Fibroblast of lung (primary cell): ENCODE measurements around the gene RAB25. TPM values are rescaled to one million over a fixed set of nuclear protein-coding genes. Genes with fewer than 3 reads are reported as not detected.

Source experiments
- DNase-seq, 2 donors: peaks; one replicate each; pipeline versions ENCODE4 v3.0.0 to v3.0.0-alpha.2; 2010; ENCODE audit warnings: low read depth in 2 of 2
- H2AFZ ChIP-seq: 2 replicates; pipeline ENCODE4 v1.5.1; 2012; ENCODE audit warnings: low read length, control low read depth, inconsistent platforms
- H3K27ac ChIP-seq: 2 replicates; pipeline ENCODE4 v1.5.1; 2011; ENCODE audit warnings: low read length, control low read depth; ENCODE audit not compliant: insufficient read depth
- H3K27me3 ChIP-seq: 2 replicates; pipeline ENCODE4 v1.5.1; 2011; ENCODE audit warnings: mild to moderate bottlenecking, low read length; ENCODE audit not compliant: control insufficient read depth, insufficient read depth
- H3K36me3 ChIP-seq: 2 replicates; pipeline ENCODE4 v1.5.1; 2011; ENCODE audit warnings: low read length; ENCODE audit not compliant: control insufficient read depth, insufficient read depth
- H3K4me1 ChIP-seq: 2 replicates; pipeline ENCODE4 v1.5.1; 2011; ENCODE audit warnings: low read length; ENCODE audit not compliant: control insufficient read depth, insufficient read depth; ENCODE audit errors: extremely low read depth
- H3K4me2 ChIP-seq: 2 replicates; pipeline ENCODE4 v1.5.1; 2011; ENCODE audit warnings: low read length, control low read depth; ENCODE audit not compliant: insufficient read depth; ENCODE audit errors: extremely low read depth
- H3K4me3 ChIP-seq, 4 experiments: fragments of 200-600 bp in 1 of 4; sonication (generic) in 1 of 4; replicated peaks in 1 of 4; 2 replicates each; pipeline ENCODE4 v1.5.1; 2011 to 2016; ENCODE audit warnings: low read length in 4 of 4, low read depth in 3 of 4, mild to moderate bottlenecking in 3 of 4, control low read depth in 2 of 4, inconsistent platforms in 1 of 4, mixed read lengths in 1 of 4; ENCODE audit not compliant: insufficient read depth in 1 of 4; ENCODE audit errors: control extremely low read depth in 1 of 4
- H3K79me2 ChIP-seq: 2 replicates; pipeline ENCODE4 v1.5.1; 2012; ENCODE audit warnings: mild to moderate bottlenecking, low read length, inconsistent platforms; ENCODE audit not compliant: control insufficient read depth, insufficient read depth
- H3K9ac ChIP-seq: 2 replicates; pipeline ENCODE4 v1.5.1; 2011; ENCODE audit warnings: mild to moderate bottlenecking, low read length, control low read depth; ENCODE audit not compliant: insufficient read depth
- H3K9me3 ChIP-seq: 2 replicates; pipeline ENCODE4 v1.5.1; 2012; ENCODE audit warnings: low read depth, low read length; ENCODE audit not compliant: control insufficient read depth, insufficient read depth
- H4K20me1 ChIP-seq: 2 replicates; pipeline ENCODE4 v1.5.1; 2011; ENCODE audit warnings: low read length; ENCODE audit not compliant: control insufficient read depth, insufficient read depth; ENCODE audit errors: extremely low read depth
- CTCF ChIP-seq, 2 donors: IDR thresholded peaks in 1 of 2; conservative IDR thresholded peaks in 1 of 2; 1 replicate in 1 of 2; 2 replicates in 1 of 2; pipeline ENCODE4 v1.5.1; 2011 to 2012; ENCODE audit warnings: low read length in 2 of 2, control low read depth in 1 of 2, inconsistent platforms in 1 of 2, low read depth in 1 of 2, mild to moderate bottlenecking in 1 of 2
- EZH2 ChIP-seq: IDR thresholded peaks from 2 replicates; pipeline ENCODE4 v1.5.1; 2012; ENCODE audit warnings: low read length, control low read depth, mild to moderate bottlenecking; ENCODE audit errors: missing control alignments
- polyA plus RNA-seq, 2 donors: library from polyadenylated mRNA; depleted of rRNA in 1 of 2; stranded (reverse) in 1 of 2; unstranded in 1 of 2; fragments of >200 nt; gene quantifications; 2 replicates each; pipeline ENCODE4 v1.2.1, GENCODE V29; 2011 to 2012; ENCODE audit warnings: missing spikeins in 1 of 2
- total RNA-seq: library from RNA; depleted of rRNA; stranded (reverse); fragments of >200 nt; gene quantifications from 2 replicates; pipeline ENCODE4 v1.2.1, GENCODE V29; 2014

RAB25 gene
- total and polyA plus RNA-seq, 2 donors (not counting 1 experiment from before 2014, with no cell fraction given), result not detected

GRCh38 chr1:156113282-156113950 is 52.5 kb downstream of the RAB25 start:
- no peak overlapping the region for H2AFZ ChIP-seq
- peaks cover 40% of the 10 kb centered on the region for H3K79me2 ChIP-seq
- TF ChIP-seq EZH2 (no peak), CTCF (conservative IDR thresholded peaks at IDR 0.05 in 1 of 2, IDR thresholded peaks at IDR 0.05 in 1 of 2; ENCODE audit: low read depth in 1 of 2, low read length in 2 of 2) (no peak)
- peak overlapping the region; percentile 85 for H3K9ac ChIP-seq
- no peaks in the 10 kb centered on the region for H3K27me3 ChIP-seq
- peaks cover 3% of the 10 kb centered on the region for H4K20me1 ChIP-seq
- H3K4me1 ChIP-seq, result peaks cover 17% of the 10 kb centered on the region
- H3K27ac ChIP-seq, result peak overlapping the region; percentile 99
- no peak for DNase-seq
- H3K4me2 ChIP-seq, result peak overlapping the region; percentile 55
- H3K36me3 ChIP-seq, result no peaks in the 10 kb centered on the region
- no peaks in the 10 kb centered on the region for H3K9me3 ChIP-seq
- peak overlapping the region in 3 of 4 experiments; percentile 56 to 100 (median 91) for H3K4me3 ChIP-seq

- peak within 1 kb of the TSS; percentile 91 to 100 (median 96) for H3K4me3 ChIP-seq
- peak within 1 kb of the TSS; percentile 100 for H3K4me2 ChIP-seq
- peak within 1 kb of the TSS; percentile 22 for H2AFZ ChIP-seq
- no peak for TF ChIP-seq EZH2
- no peak for TF ChIP-seq CTCF (conservative IDR thresholded peaks at IDR 0.05 in 1 of 2, IDR thresholded peaks at IDR 0.05 in 1 of 2; ENCODE audit: low read depth in 1 of 2, low read length in 2 of 2)
- peak; percentile 95 to 96 for DNase-seq
- H3K36me3 ChIP-seq, result no peaks in the 10 kb centered on the region
- peaks cover 48% of the 10 kb centered on the region for H3K79me2 ChIP-seq
- H3K9ac ChIP-seq, result peak within 1 kb of the TSS; percentile 100
- H3K27me3 ChIP-seq, result no peaks in the 10 kb centered on the region
- H3K4me1 ChIP-seq, result peaks cover 17% of the 10 kb centered on the region
- H3K27ac ChIP-seq, result peak within 1 kb of the TSS; percentile 99
- H4K20me1 ChIP-seq, result peaks cover 3% of the 10 kb centered on the region
- H3K9me3 ChIP-seq, result no peaks in the 10 kb centered on the region
Observed at GRCh38 chr1:156114101-156114918, 53.4 kb downstream of the RAB25 start, which contains the start of gene LMNA. LMNA (plus strand) TSS chr1:156114711; CDS start chr1:156114919, 208 bp downstream.

- peaks cover 20% of the 10 kb centered on the region for H3K4me1 ChIP-seq
- H3K4me3 ChIP-seq, result peak overlapping the region; percentile 91 to 100 (median 96)
- peak overlapping the region; percentile 100 for H3K9ac ChIP-seq
- no peak for DNase-seq
- no peak for TF ChIP-seq EZH2
- no peak for TF ChIP-seq CTCF (conservative IDR thresholded peaks at IDR 0.05 in 1 of 2, IDR thresholded peaks at IDR 0.05 in 1 of 2; ENCODE audit: low read depth in 1 of 2, low read length in 2 of 2)
- H2AFZ ChIP-seq, result no peak overlapping the region
- H3K79me2 ChIP-seq, result peaks cover 55% of the 10 kb centered on the region
- peaks cover 2% of the 10 kb centered on the region for H3K36me3 ChIP-seq
- H4K20me1 ChIP-seq, result peaks cover 3% of the 10 kb centered on the region
- H3K4me2 ChIP-seq, result peak overlapping the region; percentile 38
- no peaks in the 10 kb centered on the region for H3K9me3 ChIP-seq
- H3K27ac ChIP-seq, result peak overlapping the region; percentile 99
- no peaks in the 10 kb centered on the region for H3K27me3 ChIP-seq
Observed at GRCh38 chr1:156114919-156115513, 54.1 kb downstream of the RAB25 start.
